HepG2 (cell line): Measurements from ENCODE around the gene PPP1R13L. TPM values are rescaled to one million over a fixed set of nuclear protein-coding genes. Genes with fewer than 3 reads are reported as not detected.

Source experiments
- AFF4 ChIP-seq: sonication (generic); formaldehyde crosslinking; IDR thresholded peaks from 2 replicates; pipeline ENCODE4 v1.4.0; 2020; ENCODE audit warnings: missing genetic modification reagents
- AHR ChIP-seq: IDR thresholded peaks from 2 replicates; pipeline ENCODE4 v1.6.1; 2018; ENCODE audit warnings: missing genetic modification reagents, missing compliant biosample characterization
- CENPBD1 ChIP-seq: sonication (generic); formaldehyde crosslinking; IDR thresholded peaks from 2 replicates; pipeline ENCODE4 v1.8.0; 2022; ENCODE audit warnings: missing genetic modification reagents, low read depth, mild to moderate bottlenecking, borderline replicate concordance
- EED ChIP-seq: sonication (generic); formaldehyde crosslinking; IDR thresholded peaks from 2 replicates; pipeline ENCODE4 v1.5.0; 2020; ENCODE audit warnings: mild to moderate bottlenecking, missing genetic modification reagents
- HMG20A ChIP-seq: IDR thresholded peaks from 2 replicates; pipeline ENCODE4 v1.6.1; 2016; ENCODE audit warnings: borderline replicate concordance
- ISL2 ChIP-seq: sonication (generic); formaldehyde crosslinking; IDR thresholded peaks from 2 replicates; pipeline ENCODE4 v1.5.0; 2020; ENCODE audit warnings: missing genetic modification reagents
- KDM6A ChIP-seq: IDR thresholded peaks from 2 replicates; pipeline ENCODE4 v1.6.1; 2016; ENCODE audit warnings: low read depth
- KLF16 ChIP-seq, 2 experiments: sonication (generic) in 1 of 2; formaldehyde crosslinking in 1 of 2; IDR thresholded peaks; 2 replicates each; pipeline versions ENCODE4 v1.6.1 to v1.8.0; 2016 to 2023; ENCODE audit warnings: missing genetic modification reagents in 2 of 2, missing compliant biosample characterization in 1 of 2
- MAZ ChIP-seq, 2 experiments: sonication (generic) in 1 of 2; formaldehyde crosslinking in 1 of 2; IDR thresholded peaks; 2 replicates each; pipeline versions ENCODE4 v1.5.0 to v1.6.1; 2012 to 2020; ENCODE audit warnings: low read depth in 2 of 2, mild to moderate bottlenecking in 2 of 2, borderline replicate concordance in 1 of 2, improper control_type of control experiment in 1 of 2, low read length in 1 of 2, missing genetic modification reagents in 1 of 2, moderate library complexity in 1 of 2
- MYNN ChIP-seq: sonication (generic); formaldehyde crosslinking; IDR thresholded peaks from 2 replicates; pipeline ENCODE4 v1.4.0; 2020; ENCODE audit warnings: mild to moderate bottlenecking, low read depth, missing genetic modification reagents
- NFYB ChIP-seq: sonication (generic); formaldehyde crosslinking; IDR thresholded peaks from 2 replicates; pipeline ENCODE4 v1.4.0; 2020; ENCODE audit warnings: missing genetic modification reagents
- ONECUT2 ChIP-seq: sonication (generic); formaldehyde crosslinking; IDR thresholded peaks from 2 replicates; pipeline ENCODE4 v1.4.0; 2020; ENCODE audit warnings: missing genetic modification reagents
- PLSCR1 ChIP-seq: sonication (generic); formaldehyde crosslinking; IDR thresholded peaks from 2 replicates; pipeline ENCODE4 v1.5.0; 2020; ENCODE audit warnings: missing genetic modification reagents, mild to moderate bottlenecking, borderline replicate concordance
- RERE ChIP-seq: IDR thresholded peaks from 2 replicates; pipeline ENCODE4 v1.6.1; 2016; ENCODE audit warnings: low read depth, missing genetic modification reagents, missing compliant biosample characterization
- SKI ChIP-seq: fragments of 450-650 bp; IDR thresholded peaks from one replicate; pipeline ENCODE4 v1.6.1; 2018; ENCODE audit warnings: mild to moderate bottlenecking; ENCODE audit not compliant: partially characterized antibody
- TARDBP ChIP-seq: sonication (generic); formaldehyde crosslinking; IDR thresholded peaks from 2 replicates; pipeline ENCODE4 v1.8.0; 2022; ENCODE audit warnings: mild to moderate bottlenecking, missing genetic modification reagents
- ZNF136 ChIP-seq: sonication (generic); formaldehyde crosslinking; IDR thresholded peaks from 2 replicates; pipeline ENCODE4 v1.8.1; 2022; ENCODE audit warnings: low read depth, mild to moderate bottlenecking, moderate library complexity, missing genetic modification reagents
- ZNF562 ChIP-seq: sonication (generic); formaldehyde crosslinking; IDR thresholded peaks from 2 replicates; pipeline ENCODE4 v1.8.0; 2022; ENCODE audit warnings: missing genetic modification reagents, borderline replicate concordance
- ZNF740 ChIP-seq: sonication (generic); formaldehyde crosslinking; IDR thresholded peaks from 2 replicates; pipeline ENCODE4 v1.4.0; 2020; ENCODE audit warnings: missing genetic modification reagents
- ZSCAN9 ChIP-seq: IDR thresholded peaks from 2 replicates; pipeline ENCODE4 v1.6.1; 2016; ENCODE audit warnings: borderline replicate concordance
- polyA plus RNA-seq, 8 experiments: library from polyadenylated mRNA; depleted of rRNA in 3 of 8; stranded (reverse) in 7 of 8; unstranded in 1 of 8; fragments of >200 nt; fragmentation: Illumina TruSeq in 4 of 8; extraction: Trizol in 4 of 8; gene quantifications; 2 replicates each; pipeline versions ENCODE4 v1.2.1 to v1.2.3, GENCODE V29; 2011 to 2016; ENCODE audit warnings: low read depth in 4 of 8, missing spikeins in 1 of 8, mixed read lengths in 1 of 8; ENCODE audit not compliant: insufficient read depth in 1 of 8
- total RNA-seq, 5 experiments: library from RNA; depleted of rRNA; stranded (reverse); fragments of >200 nt; fragmentation: Illumina TruSeq; extraction: Trizol; gene quantifications; 2 replicates each; pipeline ENCODE4 v1.2.3, GENCODE V29; 2016; ENCODE audit warnings: low read depth in 1 of 5

PPP1R13L gene
- total and polyA plus RNA-seq, 2 of the 13 experiments (the other 11 are each of a cell fraction or from before 2014, with no cell fraction given): 1.3 to 6.6 TPM

- TF ChIP-seq MAZ (IDR thresholded peaks at IDR 0.05; ENCODE audit: borderline replicate concordance, low read depth, low read length) (no peak), MAZ (CRISPR knock-in tag; IDR thresholded peaks at IDR 0.05; ENCODE audit: low read depth) (no peak), ZSCAN9 (CRISPR knock-in tag) (no peak), ONECUT2 (CRISPR knock-in tag) (no peak), AFF4 (CRISPR knock-in tag) (no peak), MYNN (CRISPR knock-in tag) (no peak), CENPBD1 (CRISPR knock-in tag) (no peak), NFYB (CRISPR knock-in tag) (no peak), ZNF562 (CRISPR knock-in tag) (no peak), SKI (no peak), KLF16 (CRISPR knock-in tag; IDR thresholded peaks at IDR 0.05) (no peak), EED (CRISPR knock-in tag) (no peak), HMG20A (CRISPR knock-in tag) (no peak), RERE (CRISPR knock-in tag) (no peak), KDM6A (CRISPR knock-in tag) (no peak), ZNF740 (CRISPR knock-in tag) (0 out of 2 replicates have a peak, but pooled peaks have one; percentile 13), ZNF136 (CRISPR knock-in tag) (0 out of 2 replicates have a peak, but pooled peaks have one; percentile 5), AHR (CRISPR knock-in tag) (no peak), PLSCR1 (no peak), TARDBP (CRISPR knock-in tag) (no peak), ISL2 (no peak)
Observed at GRCh38 chr19:45423033-45423588, 18.2 kb upstream of the PPP1R13L start (continued).
